Measurements from ENCODE around the gene IQSEC1.

Gene IQSEC1

DNA sequence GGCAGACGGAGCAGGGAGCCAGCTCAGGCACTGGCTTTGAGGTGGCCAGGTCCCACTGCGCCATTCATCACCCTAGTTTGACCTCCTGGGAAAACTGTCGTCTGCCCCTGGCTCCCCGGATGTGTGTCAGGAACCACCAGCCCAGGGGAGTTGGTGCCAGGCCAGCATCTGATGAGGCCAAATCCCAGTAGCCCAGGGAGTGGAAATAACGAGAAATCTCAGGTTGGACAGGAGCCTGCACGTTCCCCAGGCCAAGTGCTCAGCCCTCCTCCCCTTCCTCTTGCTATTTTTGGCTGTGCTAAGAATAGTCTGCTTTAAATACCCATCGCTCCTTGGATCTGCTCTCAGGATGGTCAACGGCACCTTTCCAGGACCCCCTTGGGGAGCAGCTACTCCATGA lies 138.8 kb downstream of the IQSEC1 start:
- no peak for DNase-seq
- H3K9me3 Mint-ChIP-seq: no peaks in the 10 kb centered on the region
- TF ChIP-seq, protein P1, sequence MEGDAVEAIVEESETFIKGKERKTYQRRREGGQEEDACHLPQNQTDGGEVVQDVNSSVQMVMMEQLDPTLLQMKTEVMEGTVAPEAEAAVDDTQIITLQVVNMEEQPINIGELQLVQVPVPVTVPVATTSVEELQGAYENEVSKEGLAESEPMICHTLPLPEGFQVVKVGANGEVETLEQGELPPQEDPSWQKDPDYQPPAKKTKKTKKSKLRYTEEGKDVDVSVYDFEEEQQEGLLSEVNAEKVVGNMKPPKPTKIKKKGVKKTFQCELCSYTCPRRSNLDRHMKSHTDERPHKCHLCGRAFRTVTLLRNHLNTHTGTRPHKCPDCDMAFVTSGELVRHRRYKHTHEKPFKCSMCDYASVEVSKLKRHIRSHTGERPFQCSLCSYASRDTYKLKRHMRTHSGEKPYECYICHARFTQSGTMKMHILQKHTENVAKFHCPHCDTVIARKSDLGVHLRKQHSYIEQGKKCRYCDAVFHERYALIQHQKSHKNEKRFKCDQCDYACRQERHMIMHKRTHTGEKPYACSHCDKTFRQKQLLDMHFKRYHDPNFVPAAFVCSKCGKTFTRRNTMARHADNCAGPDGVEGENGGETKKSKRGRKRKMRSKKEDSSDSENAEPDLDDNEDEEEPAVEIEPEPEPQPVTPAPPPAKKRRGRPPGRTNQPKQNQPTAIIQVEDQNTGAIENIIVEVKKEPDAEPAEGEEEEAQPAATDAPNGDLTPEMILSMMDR (IDR thresholded peaks at IDR 0.05): no peak
- H3K27me3 Mint-ChIP-seq (ENCODE audit: low read depth, poor library complexity): no peaks in the 10 kb centered on the region
- H3K36me3 Mint-ChIP-seq (ENCODE audit: low read depth): no peaks in the 10 kb centered on the region
- no peak overlapping the region for H3K27ac Mint-ChIP-seq
- no peak overlapping the region for H3K4me3 Mint-ChIP-seq
- peaks cover 4% of the 10 kb centered on the region for H3K4me1 Mint-ChIP-seq

DNA sequence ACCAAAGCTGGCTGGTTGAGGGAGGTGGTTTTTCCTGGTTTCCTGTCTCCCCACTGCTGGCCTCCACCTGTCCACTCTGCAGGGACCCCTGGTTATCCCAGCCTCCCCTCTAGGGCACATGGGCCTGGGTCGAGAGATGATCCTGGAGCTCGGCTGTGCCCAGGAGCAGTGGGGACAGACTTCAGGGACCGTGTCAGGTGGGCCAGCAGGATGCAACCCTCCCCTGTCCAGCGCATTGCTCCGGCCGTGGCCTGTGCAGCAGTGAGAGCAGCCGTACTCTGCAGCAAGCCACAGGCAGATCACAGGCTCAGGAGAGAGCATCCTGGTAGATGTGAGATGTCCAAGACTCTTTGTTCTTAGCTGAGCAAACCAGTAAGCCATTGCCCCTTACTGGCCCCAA lies 139.3 kb downstream of the IQSEC1 start:
- Mint-ChIP-seq H3K27ac (no peak overlapping the region), H3K36me3 (ENCODE audit: low read depth) (no peaks in the 10 kb centered on the region), H3K9me3 (no peaks in the 10 kb centered on the region), H3K27me3 (ENCODE audit: low read depth, poor library complexity) (no peaks in the 10 kb centered on the region), H3K4me1 (peaks cover 4% of the 10 kb centered on the region), H3K4me3 (no peak overlapping the region)
- TF ChIP-seq, protein P1 (IDR thresholded peaks at IDR 0.05): no peak
- DNase-seq: no peak

DNA sequence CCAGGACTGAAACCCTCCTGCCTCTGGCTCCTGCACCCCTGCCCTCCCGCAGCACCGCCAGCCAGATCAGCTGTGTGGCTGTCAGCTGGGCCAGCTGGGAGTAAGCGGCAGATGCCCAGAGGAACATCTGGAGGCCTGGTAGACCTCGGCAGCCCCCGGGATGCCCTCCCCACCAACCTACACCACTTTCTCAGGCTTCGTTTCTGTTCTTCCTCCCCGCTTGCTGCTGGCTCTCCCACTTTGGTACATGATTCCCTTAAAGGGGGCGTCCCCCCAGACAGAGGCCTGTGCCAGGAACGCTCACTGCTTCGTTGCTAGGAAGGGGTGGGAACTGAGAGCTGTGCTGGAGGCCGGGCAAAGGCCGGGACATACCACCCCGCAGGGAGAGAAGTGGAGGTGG lies 140.5 kb downstream of the IQSEC1 start:
- peaks cover under 1% of the 10 kb centered on the region for H3K27me3 Mint-ChIP-seq (ENCODE audit: low read depth, poor library complexity)
- no peaks in the 10 kb centered on the region for H3K9me3 Mint-ChIP-seq
- no peaks in the 10 kb centered on the region for H3K36me3 Mint-ChIP-seq (ENCODE audit: low read depth)
- H3K4me1 Mint-ChIP-seq: peaks cover 4% of the 10 kb centered on the region
- H3K27ac Mint-ChIP-seq: no peak overlapping the region
- H3K4me3 Mint-ChIP-seq: no peak overlapping the region
- no peak for DNase-seq
- TF ChIP-seq, protein P1 (IDR thresholded peaks at IDR 0.05): no peak

DNA sequence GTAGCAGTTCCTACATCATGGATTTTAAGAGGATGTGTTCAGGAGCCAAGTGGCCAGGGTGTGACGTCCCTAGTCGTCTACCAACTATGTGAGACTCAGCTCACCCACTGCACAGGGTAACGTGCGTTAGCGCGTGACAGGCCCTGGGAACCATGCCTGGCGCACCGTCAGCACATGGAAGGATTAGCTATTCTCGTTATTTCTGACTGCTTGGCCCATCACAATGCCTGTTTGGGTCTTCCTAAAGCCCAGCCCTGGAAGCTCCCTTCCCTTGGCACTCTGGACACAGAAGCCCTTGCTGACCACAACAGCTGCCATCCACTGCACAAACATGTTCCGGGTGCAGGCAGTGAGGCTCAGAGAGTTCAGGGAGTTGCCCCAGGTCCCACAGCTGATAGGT lies 140.9 kb downstream of the IQSEC1 start:
- Mint-ChIP-seq H3K4me1 (peaks cover 4% of the 10 kb centered on the region), H3K9me3 (no peaks in the 10 kb centered on the region), H3K27ac (no peak overlapping the region), H3K27me3 (ENCODE audit: low read depth, poor library complexity) (peaks cover 4% of the 10 kb centered on the region), H3K4me3 (no peak overlapping the region), H3K36me3 (ENCODE audit: low read depth) (no peaks in the 10 kb centered on the region)
- TF ChIP-seq, protein P1 (IDR thresholded peaks at IDR 0.05): no peak
- no peak for DNase-seq

DNA sequence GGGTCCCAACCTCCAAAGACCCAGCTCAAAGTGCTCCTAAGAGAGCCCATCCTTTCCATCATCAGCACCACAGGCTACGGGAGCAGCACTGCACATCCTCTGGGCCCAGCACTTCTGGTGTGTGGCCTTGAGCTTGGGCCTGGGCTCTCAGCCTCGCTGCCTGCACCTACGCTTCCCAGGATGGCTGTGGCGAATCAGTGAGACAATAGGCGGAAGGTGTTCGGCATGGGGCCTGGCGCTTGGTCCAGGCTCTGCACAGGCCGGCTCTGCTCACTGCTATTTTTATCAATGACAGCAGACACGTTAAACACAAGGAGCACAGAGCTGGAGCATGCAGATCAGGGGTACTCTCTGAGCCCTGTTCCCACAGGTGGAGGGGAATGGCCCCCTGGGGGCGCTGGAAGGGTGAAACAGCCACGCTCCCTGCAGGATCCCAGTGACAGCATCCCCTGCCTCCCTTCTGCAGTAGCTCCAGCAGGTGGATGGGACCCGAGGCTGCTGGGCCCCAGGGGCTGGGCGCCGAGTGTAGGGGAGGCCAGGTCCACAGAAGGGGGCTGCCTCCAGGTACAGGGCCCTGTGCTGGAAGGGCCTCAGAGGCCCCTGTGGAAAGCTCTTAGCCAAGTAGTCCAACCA lies 141.8 kb downstream of the IQSEC1 start:
- Mint-ChIP-seq H3K9me3 (no peaks in the 10 kb centered on the region), H3K4me1 (peaks cover 4% of the 10 kb centered on the region), H3K36me3 (ENCODE audit: low read depth) (no peaks in the 10 kb centered on the region), H3K27me3 (ENCODE audit: low read depth, poor library complexity) (peaks cover 4% of the 10 kb centered on the region), H3K27ac (no peak overlapping the region), H3K4me3 (no peak overlapping the region)
- TF ChIP-seq, protein P1 (IDR thresholded peaks at IDR 0.05): no peak
- DNase-seq: no peak

DNA sequence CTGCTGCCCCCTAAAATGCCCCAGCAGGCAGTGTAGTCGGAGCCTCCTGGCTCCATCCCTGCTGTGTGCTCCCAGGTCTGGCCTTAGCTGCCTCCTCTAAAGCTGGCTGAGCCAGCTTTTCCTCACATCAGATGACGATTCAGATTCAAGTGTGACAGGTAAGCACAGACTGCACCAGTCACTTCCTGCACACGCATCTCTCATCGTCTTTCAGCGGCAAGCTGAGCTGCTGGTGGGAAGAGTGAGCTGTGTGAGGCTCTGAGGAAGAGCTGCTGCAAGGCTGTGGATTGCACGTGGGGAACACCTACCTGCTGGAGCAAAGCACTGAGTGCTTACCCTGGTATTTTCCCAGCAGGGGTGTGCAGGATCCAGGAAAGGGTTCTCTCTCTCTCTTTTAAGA lies 143.4 kb downstream of the IQSEC1 start:
- no peak for DNase-seq
- H3K36me3 Mint-ChIP-seq (ENCODE audit: low read depth): no peaks in the 10 kb centered on the region
- TF ChIP-seq, protein P1 (IDR thresholded peaks at IDR 0.05): no peak
- H3K4me1 Mint-ChIP-seq: peaks cover 3% of the 10 kb centered on the region
- peaks cover 4% of the 10 kb centered on the region for H3K27me3 Mint-ChIP-seq (ENCODE audit: low read depth, poor library complexity)
- no peaks in the 10 kb centered on the region for H3K9me3 Mint-ChIP-seq
- no peak overlapping the region for H3K27ac Mint-ChIP-seq
- no peak overlapping the region for H3K4me3 Mint-ChIP-seq

Measured in nephron progenitor cell (in vitro differentiated cells).